MM.1S (cell line): ENCODE data around the gene SRRM3.

ENCODE experiments used
- DNase-seq: peaks from one replicate; pipeline ENCODE4 v3.0.0-alpha.2; 2015
- H2AFZ ChIP-seq: fragments of 300-600 bp; sonication (generic); 2 replicates; pipeline ENCODE4 v1.6.0; 2016; ENCODE audit warnings: antibody characterized with exemption, low read length
- H3F3A ChIP-seq: fragments of 300-600 bp; sonication (generic); 2 replicates; pipeline ENCODE4 v1.6.1; 2016; ENCODE audit warnings: mild to moderate bottlenecking, antibody characterized with exemption, low read length, moderate library complexity, mixed read lengths; ENCODE audit not compliant: insufficient read depth
- H3K27ac ChIP-seq: fragments of 300-600 bp; sonication (generic); 2 replicates; pipeline ENCODE4 v1.5.1; 2016; ENCODE audit warnings: mild to moderate bottlenecking, low read length
- H3K27me3 ChIP-seq: fragments of 300-600 bp; sonication (generic); replicated peaks from 2 replicates; pipeline ENCODE4 v1.6.0; 2016; ENCODE audit warnings: low read length; ENCODE audit not compliant: insufficient read depth
- H3K36me3 ChIP-seq: fragments of 300-600 bp; sonication (generic); replicated peaks from 2 replicates; pipeline ENCODE4 v1.6.1; 2016; ENCODE audit warnings: mild to moderate bottlenecking, low read length, mixed read lengths; ENCODE audit not compliant: insufficient read depth
- H3K4me1 ChIP-seq: fragments of 300-600 bp; sonication (generic); 2 replicates; pipeline ENCODE4 v1.6.1; 2016; ENCODE audit warnings: low read length, mixed read lengths
- H3K4me2 ChIP-seq: fragments of 300-600 bp; sonication (generic); 2 replicates; pipeline ENCODE4 v1.6.0; 2016; ENCODE audit warnings: low read depth, low read length
- H3K4me3 ChIP-seq: fragments of 300-600 bp; sonication (generic); 2 replicates; pipeline ENCODE4 v1.5.1; 2016; ENCODE audit warnings: low read length, mixed read lengths
- H3K79me2 ChIP-seq: fragments of 300-600 bp; sonication (generic); 2 replicates; pipeline ENCODE4 v1.6.1; 2016; ENCODE audit warnings: mixed run types, low read length, mixed read lengths
- H3K9ac ChIP-seq: fragments of 300-600 bp; sonication (generic); 2 replicates; pipeline ENCODE4 v1.6.1; 2016; ENCODE audit warnings: low read length, mixed read lengths
- H3K9me2 ChIP-seq: fragments of 300-600 bp; sonication (generic); replicated peaks from 2 replicates; pipeline ENCODE4 v1.6.1; 2016; ENCODE audit warnings: mild to moderate bottlenecking, low read length, mixed read lengths; ENCODE audit not compliant: insufficient read depth
- H3K9me3 ChIP-seq: fragments of 300-600 bp; sonication (generic); replicated peaks from 2 replicates; pipeline ENCODE4 v1.6.1; 2016; ENCODE audit warnings: mild to moderate bottlenecking, low read length, mixed read lengths; ENCODE audit not compliant: insufficient read depth
- H4K20me1 ChIP-seq: fragments of 300-600 bp; sonication (generic); 2 replicates; pipeline ENCODE4 v1.6.1; 2016; ENCODE audit warnings: mild to moderate bottlenecking, low read length, moderate library complexity, mixed read lengths; ENCODE audit not compliant: insufficient read depth
- CTCF ChIP-seq: fragments of 300-600 bp; sonication (generic); IDR thresholded peaks from 2 replicates; pipeline ENCODE4 v1.5.1; 2016; ENCODE audit warnings: antibody characterized with exemption, low read length, mixed read lengths
- EZH2 ChIP-seq: fragments of 300-600 bp; sonication (generic); optimal IDR thresholded peaks from 2 replicates; pipeline ENCODE3; 2017; ENCODE audit warnings: low read depth, mild to moderate bottlenecking, antibody characterized with exemption, low read length, mixed read lengths
- EZH2phosphoT487 ChIP-seq: fragments of 300-600 bp; sonication (generic); IDR thresholded peaks from 2 replicates; pipeline ENCODE4 v1.6.1; 2018; ENCODE audit warnings: antibody characterized with exemption, low read length

SRRM3 gene

GRCh38 chr7:76329479-76329878 lies 127.8 kb downstream of the SRRM3 start:
- Histone ChIP-seq H3K27ac (no peak overlapping the region), H3K9me2 (no peaks in the 10 kb centered on the region), H3K4me2 (no peak overlapping the region), H3K9ac (no peak overlapping the region), H3K36me3 (peaks cover 12% of the 10 kb centered on the region; the same call in 1 of the 2 replicates), H2AFZ (no peak overlapping the region), H3K79me2 (peaks cover 95% of the 10 kb centered on the region), H3F3A (no peaks in the 10 kb centered on the region), H3K27me3 (no peaks in the 10 kb centered on the region), H3K4me3 (no peak overlapping the region), H4K20me1 (peaks cover 32% of the 10 kb centered on the region), H3K4me1 (no peaks in the 10 kb centered on the region), H3K9me3 (no peaks in the 10 kb centered on the region)
- TF ChIP-seq EZH2 (no peak), CTCF (no peak), EZH2phosphoT487 (no peak)
- no peak for DNase-seq

GRCh38 chr7:76330261-76330660 lies 128.6 kb downstream of the SRRM3 start:
- DNase-seq: no peak
- H4K20me1 ChIP-seq: peaks cover 34% of the 10 kb centered on the region
- H3K4me3 ChIP-seq: no peak overlapping the region
- H3K79me2 ChIP-seq: peaks cover 95% of the 10 kb centered on the region
- H3K27me3 ChIP-seq: no peaks in the 10 kb centered on the region
- no peaks in the 10 kb centered on the region for H3K4me1 ChIP-seq
- no peak overlapping the region for H3K4me2 ChIP-seq
- H3K9me2 ChIP-seq: no peaks in the 10 kb centered on the region
- TF ChIP-seq CTCF (no peak), EZH2 (no peak), EZH2phosphoT487 (no peak)
- H3K9me3 ChIP-seq: no peaks in the 10 kb centered on the region
- H3K9ac ChIP-seq: no peak overlapping the region
- H3K36me3 ChIP-seq: peaks cover 12% of the 10 kb centered on the region; the same call in 1 of the 2 replicates
- no peaks in the 10 kb centered on the region for H3F3A ChIP-seq
- no peak overlapping the region for H3K27ac ChIP-seq
- H2AFZ ChIP-seq: no peak overlapping the region

GRCh38 chr7:76330673-76331072 lies 129.0 kb downstream of the SRRM3 start:
- H4K20me1 ChIP-seq: peaks cover 38% of the 10 kb centered on the region
- TF ChIP-seq EZH2phosphoT487 (no peak), EZH2 (no peak), CTCF (no peak)
- H3K79me2 ChIP-seq: peaks cover 95% of the 10 kb centered on the region

More at GRCh38 chr7:76330673-76331072, 129.0 kb downstream of the SRRM3 start:
- Histone ChIP-seq H3K4me1 (no peaks in the 10 kb centered on the region), H3K4me2 (no peak overlapping the region), H3K9ac (no peak overlapping the region), H2AFZ (no peak overlapping the region), H3F3A (no peaks in the 10 kb centered on the region), H3K36me3 (peaks cover 12% of the 10 kb centered on the region; the same call in 1 of the 2 replicates), H3K27me3 (no peaks in the 10 kb centered on the region), H3K4me3 (no peak overlapping the region), H3K9me2 (no peaks in the 10 kb centered on the region), H3K27ac (no peak overlapping the region), H3K9me3 (no peaks in the 10 kb centered on the region)
- no peak for DNase-seq
